GM10266 (cell line): ENCODE data around the gene ST7.

Experiments
- DNase-seq: peaks from one replicate; pipeline ENCODE4 v3.0.0; 2012; ENCODE audit errors: extremely low spot score
- TF ChIP-seq, protein P1 (sequence below): IDR thresholded peaks from 2 replicates; pipeline ENCODE4 v1.5.1; 2012; ENCODE audit warnings: mild to moderate bottlenecking, low read depth; ENCODE audit not compliant: control insufficient read depth, insufficient read depth; ENCODE audit errors: missing control alignments

ST7 gene

GRCh38 chr7:117005449-117005848, 52.1 kb downstream of the ST7 start:
- TF ChIP-seq, protein P1, sequence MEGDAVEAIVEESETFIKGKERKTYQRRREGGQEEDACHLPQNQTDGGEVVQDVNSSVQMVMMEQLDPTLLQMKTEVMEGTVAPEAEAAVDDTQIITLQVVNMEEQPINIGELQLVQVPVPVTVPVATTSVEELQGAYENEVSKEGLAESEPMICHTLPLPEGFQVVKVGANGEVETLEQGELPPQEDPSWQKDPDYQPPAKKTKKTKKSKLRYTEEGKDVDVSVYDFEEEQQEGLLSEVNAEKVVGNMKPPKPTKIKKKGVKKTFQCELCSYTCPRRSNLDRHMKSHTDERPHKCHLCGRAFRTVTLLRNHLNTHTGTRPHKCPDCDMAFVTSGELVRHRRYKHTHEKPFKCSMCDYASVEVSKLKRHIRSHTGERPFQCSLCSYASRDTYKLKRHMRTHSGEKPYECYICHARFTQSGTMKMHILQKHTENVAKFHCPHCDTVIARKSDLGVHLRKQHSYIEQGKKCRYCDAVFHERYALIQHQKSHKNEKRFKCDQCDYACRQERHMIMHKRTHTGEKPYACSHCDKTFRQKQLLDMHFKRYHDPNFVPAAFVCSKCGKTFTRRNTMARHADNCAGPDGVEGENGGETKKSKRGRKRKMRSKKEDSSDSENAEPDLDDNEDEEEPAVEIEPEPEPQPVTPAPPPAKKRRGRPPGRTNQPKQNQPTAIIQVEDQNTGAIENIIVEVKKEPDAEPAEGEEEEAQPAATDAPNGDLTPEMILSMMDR, result no peak

GRCh38 chr7:117006907-117007684, 53.8 kb downstream of the ST7 start:
- DNase-seq, result no peak
- TF ChIP-seq, protein P1, result no peak

More at GRCh38 chr7:117005449-117005848, 52.1 kb downstream of the ST7 start:
- DNase-seq, result no peak

DNA sequence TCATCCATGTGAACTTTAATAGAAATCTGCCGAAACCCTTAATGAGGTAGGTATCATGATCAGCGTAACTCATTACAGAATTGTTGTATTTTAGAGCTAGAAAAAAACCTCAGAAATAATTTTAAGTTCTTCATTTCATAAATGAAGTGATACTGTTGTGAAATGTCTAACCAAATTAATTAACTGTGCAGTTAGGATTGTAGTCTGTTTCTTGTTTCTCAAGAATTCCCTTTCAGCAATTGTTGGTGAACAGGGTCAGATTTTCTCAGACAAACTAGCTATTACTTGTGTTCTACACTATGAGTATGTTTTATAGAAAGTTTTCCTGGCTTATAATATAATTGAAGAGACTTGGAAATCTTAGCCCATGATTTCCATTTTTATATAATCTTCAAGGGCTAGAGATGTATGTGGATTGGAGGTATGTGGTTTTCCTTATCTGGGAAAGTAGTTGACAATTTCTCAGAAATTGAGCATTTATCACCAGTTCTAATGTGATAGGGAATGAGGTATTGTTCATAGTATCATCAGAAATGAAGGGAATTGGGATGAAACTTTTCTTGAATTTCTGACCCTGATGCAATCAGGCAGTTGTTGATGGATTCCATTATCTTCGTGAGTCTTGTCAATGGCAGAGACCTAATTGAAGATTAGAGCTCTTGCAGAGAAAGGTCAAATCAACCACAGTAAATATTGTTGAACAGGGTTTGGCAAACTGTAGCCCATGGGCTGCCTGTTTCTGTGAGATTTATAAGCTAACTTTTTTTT, 55.0 kb downstream of the ST7 start:
- TF ChIP-seq, protein P1, result no peak
- no peak for DNase-seq

GRCh38 chr7:117008886-117009531, 55.7 kb downstream of the ST7 start:
- TF ChIP-seq, protein P1, result no peak
- no peak for DNase-seq

GRCh38 chr7:117009705-117010361, 56.5 kb downstream of the ST7 start:
- TF ChIP-seq, protein P1, result no peak
- no peak for DNase-seq

DNA sequence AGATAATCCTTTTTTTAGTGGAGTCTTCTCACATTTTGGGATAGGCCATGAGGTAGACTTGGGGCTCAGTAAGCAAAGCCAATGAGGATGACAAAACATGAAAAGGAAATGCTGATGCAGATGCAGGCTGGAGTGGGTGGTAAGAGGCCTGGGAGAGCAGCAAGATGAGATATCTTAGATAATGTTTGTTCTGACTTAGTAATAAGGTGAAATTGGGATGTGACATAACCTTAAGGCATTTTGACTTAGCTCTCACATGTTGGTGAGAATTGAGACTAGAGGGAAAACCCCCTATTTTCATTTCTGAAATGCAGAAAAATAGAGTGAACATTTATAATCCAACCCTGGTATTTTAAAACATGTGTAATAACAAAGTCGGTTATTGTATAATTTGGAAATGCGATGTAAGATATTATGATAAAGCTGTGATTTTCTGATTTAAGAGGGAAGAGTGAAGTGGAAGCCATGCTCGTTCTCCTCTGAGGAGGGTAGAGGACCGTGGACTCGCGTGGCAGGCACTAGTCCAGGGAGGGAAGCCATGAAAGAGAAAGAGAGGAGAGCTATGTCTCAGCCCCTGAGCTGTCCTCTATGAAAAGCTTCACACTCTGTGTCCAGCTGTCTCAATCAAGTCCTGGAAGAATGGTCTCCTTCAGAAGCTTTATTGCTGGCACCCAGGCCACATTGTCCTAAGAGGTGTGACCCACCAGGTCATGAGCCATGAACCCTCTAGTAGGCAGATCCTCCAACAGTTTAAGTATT, 57.3 kb downstream of the ST7 start:
- DNase-seq, result peak; percentile 53
- TF ChIP-seq, protein P1, result no peak
